ENCODE results near the gene SDCBP2.

SDCBP2 gene, protein sequence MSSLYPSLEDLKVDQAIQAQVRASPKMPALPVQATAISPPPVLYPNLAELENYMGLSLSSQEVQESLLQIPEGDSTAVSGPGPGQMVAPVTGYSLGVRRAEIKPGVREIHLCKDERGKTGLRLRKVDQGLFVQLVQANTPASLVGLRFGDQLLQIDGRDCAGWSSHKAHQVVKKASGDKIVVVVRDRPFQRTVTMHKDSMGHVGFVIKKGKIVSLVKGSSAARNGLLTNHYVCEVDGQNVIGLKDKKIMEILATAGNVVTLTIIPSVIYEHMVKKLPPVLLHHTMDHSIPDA

DNA sequence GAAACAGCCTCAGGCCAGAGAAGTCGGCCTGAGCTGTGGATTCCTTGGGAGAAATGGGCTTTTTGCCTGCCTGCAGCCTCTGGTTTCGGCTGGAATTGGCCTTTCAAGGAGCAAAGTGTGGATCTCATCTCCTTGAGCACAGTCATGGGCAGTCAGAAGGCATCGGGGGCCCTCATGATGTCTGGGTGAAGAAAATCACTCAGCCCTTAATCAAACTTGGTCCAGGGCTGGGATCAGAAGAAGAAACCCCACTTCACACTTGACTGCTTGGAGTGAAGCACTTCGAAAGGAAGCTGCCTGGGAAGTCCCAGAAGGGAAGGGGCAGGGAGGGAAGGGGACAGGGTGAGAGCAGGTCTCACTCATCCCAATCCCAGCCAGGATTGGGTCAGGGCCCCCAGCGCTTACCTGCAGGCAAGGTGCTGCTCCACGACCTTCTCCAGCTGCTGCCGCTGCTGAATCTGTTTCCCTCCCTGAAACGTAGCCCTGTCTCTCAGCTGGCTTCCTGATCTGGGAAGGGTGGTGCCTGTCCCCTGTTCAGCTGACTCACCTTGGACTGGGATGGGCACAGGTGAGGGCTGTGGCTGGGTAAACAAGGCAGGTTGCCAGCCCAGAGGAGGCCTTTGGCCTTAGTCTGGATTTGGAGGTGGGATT is at the start of gene SDCBP2:
TSS of gene SDCBP2 (minus strand) at position 460 of the 651 bp plus-strand sequence. CDS start 8,723 bp downstream, outside the sequence.
- TF ChIP-seq GATA3 (IDR thresholded peaks at IDR 0.05; ENCODE audit: low read depth, low read length) = no peak
- TF ChIP-seq GATA2 (IDR thresholded peaks at IDR 0.05; ENCODE audit: low read depth, low read length) = no peak

- TF ChIP-seq GATA2 (IDR thresholded peaks at IDR 0.05; ENCODE audit: low read depth, low read length) (no peak), GATA3 (IDR thresholded peaks at IDR 0.05; ENCODE audit: low read depth, low read length) (no peak)
Observed at GRCh38 chr20:1378735-1379125, 49.8 kb upstream of the SDCBP2 start.

DNA sequence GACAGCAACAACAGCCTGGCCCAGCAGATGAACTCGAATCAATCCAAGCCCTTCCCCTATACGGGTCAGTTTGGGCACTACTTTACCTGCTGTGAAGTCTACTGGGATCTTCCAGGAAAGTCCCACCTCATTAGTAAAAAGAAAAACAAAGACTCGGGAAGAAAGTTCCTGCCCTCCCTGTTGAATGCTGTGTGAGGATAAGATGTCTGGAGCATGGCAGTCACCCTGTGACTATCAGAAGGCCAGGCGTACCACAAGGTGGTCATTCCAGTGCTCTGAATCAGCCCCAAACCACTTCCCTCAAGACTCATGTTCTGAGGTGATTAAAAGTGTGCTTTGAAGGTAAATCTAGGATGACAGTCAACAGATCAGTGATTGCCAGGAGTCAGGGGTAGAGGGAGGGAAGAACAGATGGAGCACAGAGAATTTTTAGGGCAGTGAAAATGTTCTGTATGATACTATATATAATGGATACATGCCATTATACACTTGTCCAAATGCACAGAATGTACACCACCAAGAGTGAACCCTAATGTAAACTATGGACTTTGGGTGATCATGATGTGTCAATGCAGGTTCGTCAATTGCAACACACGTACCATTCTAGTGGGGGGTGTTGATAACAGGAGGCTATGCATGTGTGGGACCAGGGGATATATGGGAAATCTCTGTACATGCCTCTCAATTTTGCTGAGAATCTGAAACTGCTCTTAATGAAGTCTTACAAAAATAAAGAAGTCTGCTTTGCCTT is 49.2 kb upstream of the SDCBP2 start:
- TF ChIP-seq GATA3 (IDR thresholded peaks at IDR 0.05; ENCODE audit: low read depth, low read length) = no peak
- TF ChIP-seq GATA2 (IDR thresholded peaks at IDR 0.05; ENCODE audit: low read depth, low read length) = no peak

GRCh38 chr20:1377341-1377871 is 48.5 kb upstream of the SDCBP2 start:
- TF ChIP-seq GATA2 (IDR thresholded peaks at IDR 0.05; ENCODE audit: low read depth, low read length) (no peak), GATA3 (IDR thresholded peaks at IDR 0.05; ENCODE audit: low read depth, low read length) (no peak)

DNA sequence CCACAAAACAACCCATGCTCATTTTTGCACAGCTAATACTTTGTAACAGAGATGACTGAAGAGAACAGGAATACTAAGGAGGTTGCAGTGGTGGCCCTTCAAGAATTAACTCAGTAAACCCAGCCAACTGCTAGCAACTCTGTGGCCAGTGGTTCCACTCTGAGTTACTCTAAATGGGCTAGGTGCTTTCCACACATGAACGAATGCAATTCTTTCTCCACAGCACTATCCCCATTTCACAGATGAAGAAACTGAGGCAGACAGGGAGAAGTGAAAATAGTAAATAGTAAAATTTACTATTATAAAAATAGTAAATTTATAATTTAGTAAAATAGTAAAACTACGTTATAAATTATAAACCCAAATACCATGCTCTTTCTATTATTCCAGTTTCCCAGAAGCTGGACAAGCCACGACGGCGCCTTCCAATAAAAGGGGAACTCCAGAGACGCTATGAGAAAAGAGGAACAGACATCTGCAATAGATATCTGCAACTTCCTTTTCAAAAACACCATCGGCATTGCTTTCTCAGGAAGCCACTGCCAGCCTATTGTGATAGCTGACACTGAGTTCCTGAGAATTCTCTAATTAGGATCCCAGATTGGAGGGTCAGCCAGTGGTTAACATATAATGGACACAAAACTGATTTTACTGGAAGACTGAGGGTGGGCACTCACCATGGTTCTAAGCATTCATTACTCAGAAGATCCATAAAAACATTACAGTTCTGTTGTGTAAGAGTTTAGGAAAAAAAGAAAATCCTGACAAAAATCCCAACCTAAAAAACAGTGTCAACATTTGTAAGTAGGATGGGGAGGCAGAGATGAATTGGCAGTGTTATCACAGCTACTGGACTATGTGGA is 47.7 kb upstream of the SDCBP2 start:
- TF ChIP-seq GATA2 (IDR thresholded peaks at IDR 0.05; ENCODE audit: low read depth, low read length) = no peak
- no peak for TF ChIP-seq GATA3 (IDR thresholded peaks at IDR 0.05; ENCODE audit: low read depth, low read length)

GRCh38 chr20:1376007-1376406 is 47.1 kb upstream of the SDCBP2 start:
- TF ChIP-seq GATA2 (IDR thresholded peaks at IDR 0.05; ENCODE audit: low read depth, low read length) (no peak), GATA3 (IDR thresholded peaks at IDR 0.05; ENCODE audit: low read depth, low read length) (no peak)

GRCh38 chr20:1375515-1375914 is 46.6 kb upstream of the SDCBP2 start:
- TF ChIP-seq GATA2 (IDR thresholded peaks at IDR 0.05; ENCODE audit: low read depth, low read length) = no peak
- no peak for TF ChIP-seq GATA3 (IDR thresholded peaks at IDR 0.05; ENCODE audit: low read depth, low read length)

DNA sequence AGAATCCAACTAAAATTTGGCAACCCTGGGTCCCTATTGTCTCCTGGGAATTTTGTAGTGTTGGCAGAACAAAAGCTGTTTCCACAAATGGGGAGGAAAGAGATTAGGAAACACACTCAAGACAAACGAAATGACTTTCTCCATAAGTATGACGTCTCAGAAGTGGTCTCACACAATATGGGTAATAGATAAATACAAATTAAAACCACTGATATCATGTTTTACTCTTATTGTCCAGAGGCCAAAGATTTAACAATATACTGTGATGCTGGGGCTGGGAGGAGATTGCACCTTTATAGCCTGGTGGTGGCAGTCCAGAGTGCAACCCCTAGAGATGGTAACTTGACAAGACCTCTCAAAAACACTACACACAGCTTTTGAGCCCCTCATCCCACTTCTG is 45.3 kb upstream of the SDCBP2 start:
- TF ChIP-seq GATA3 (IDR thresholded peaks at IDR 0.05; ENCODE audit: low read depth, low read length) = no peak
- TF ChIP-seq GATA2 (IDR thresholded peaks at IDR 0.05; ENCODE audit: low read depth, low read length) = no peak

GRCh38 chr20:1373614-1374013 is 44.7 kb upstream of the SDCBP2 start:
- TF ChIP-seq GATA2 (IDR thresholded peaks at IDR 0.05; ENCODE audit: low read depth, low read length) (no peak), GATA3 (IDR thresholded peaks at IDR 0.05; ENCODE audit: low read depth, low read length) (no peak)

DNA sequence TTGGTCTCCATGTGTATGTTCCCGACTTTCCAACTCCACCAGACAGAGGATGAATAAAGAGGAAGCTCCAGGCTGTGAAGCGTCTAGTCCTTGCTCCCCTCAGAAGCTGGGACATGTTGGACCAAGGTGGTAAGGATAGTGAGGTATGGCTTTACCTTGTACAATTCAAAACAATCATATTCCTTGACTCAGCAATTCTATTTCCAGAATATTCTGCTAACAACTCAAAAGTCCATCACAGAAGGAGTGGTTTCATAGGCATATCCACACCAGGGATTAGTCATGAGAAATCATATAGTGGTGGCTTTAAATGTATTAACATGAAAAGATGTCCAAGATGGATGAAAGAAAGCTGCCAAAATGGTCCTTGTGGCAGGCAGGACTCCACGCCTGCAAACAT is 44.1 kb upstream of the SDCBP2 start:
- TF ChIP-seq GATA3 (IDR thresholded peaks at IDR 0.05; ENCODE audit: low read depth, low read length) = no peak
- no peak for TF ChIP-seq GATA2 (IDR thresholded peaks at IDR 0.05; ENCODE audit: low read depth, low read length)

GRCh38 chr20:1371830-1372539 is 43.0 kb upstream of the SDCBP2 start:
- TF ChIP-seq GATA3 (IDR thresholded peaks at IDR 0.05; ENCODE audit: low read depth, low read length) (no peak), GATA2 (IDR thresholded peaks at IDR 0.05; ENCODE audit: low read depth, low read length) (no peak)

GRCh38 chr20:1371202-1371782 is 42.4 kb upstream of the SDCBP2 start:
- TF ChIP-seq GATA3 (IDR thresholded peaks at IDR 0.05; ENCODE audit: low read depth, low read length) (no peak), GATA2 (IDR thresholded peaks at IDR 0.05; ENCODE audit: low read depth, low read length) (no peak)
